Astrocyte (in vitro differentiated cells and primary cell): Measurements from ENCODE around the gene OR52E1. TPM values are rescaled to one million over a fixed set of nuclear protein-coding genes. Genes with fewer than 3 reads are reported as not detected.

Experiments used
- DNase-seq: peaks from one replicate; pipeline ENCODE4 v3.0.0-alpha.2; 2010; ENCODE audit warnings: low read depth
- FAIRE-seq: peaks from 2 replicates; lab custom pipeline; 2011; peaks lifted over from hg19 to GRCh38; lab: Jason Lieb, UNC
- H2AFZ ChIP-seq: 2 replicates; pipeline ENCODE4 v1.6.0; 2012; ENCODE audit warnings: low read depth, low read length, inconsistent platforms
- H3K27ac ChIP-seq: 2 replicates; pipeline ENCODE4 v1.5.1; 2011; ENCODE audit warnings: low read depth, low read length, inconsistent platforms
- H3K27me3 ChIP-seq: 2 replicates; pipeline ENCODE4 v1.6.0; 2011; ENCODE audit warnings: low read length, inconsistent platforms; ENCODE audit not compliant: insufficient read depth
- H3K36me3 ChIP-seq: 2 replicates; pipeline ENCODE4 v1.5.1; 2011; ENCODE audit warnings: low read length, inconsistent platforms; ENCODE audit not compliant: insufficient read depth
- H3K4me1 ChIP-seq: 2 replicates; pipeline ENCODE4 v1.5.1; 2011; ENCODE audit warnings: low read length, inconsistent platforms; ENCODE audit not compliant: insufficient read depth
- H3K4me2 ChIP-seq: 2 replicates; pipeline ENCODE4 v1.6.0; 2012; ENCODE audit warnings: low read length, inconsistent platforms
- H3K4me3 ChIP-seq: 2 replicates; pipeline ENCODE4 v1.5.1; 2011; ENCODE audit warnings: low read depth, mild to moderate bottlenecking, low read length, inconsistent platforms; ENCODE audit not compliant: insufficient read depth
- H3K79me2 ChIP-seq: 2 replicates; pipeline ENCODE4 v1.6.0; 2012; ENCODE audit warnings: mild to moderate bottlenecking, low read length, inconsistent platforms; ENCODE audit not compliant: insufficient read depth
- H3K9ac ChIP-seq: 2 replicates; pipeline ENCODE4 v1.6.0; 2012; ENCODE audit warnings: mild to moderate bottlenecking, low read length, inconsistent platforms
- H3K9me3 ChIP-seq: 2 replicates; pipeline ENCODE4 v1.5.1; 2012; ENCODE audit warnings: low read depth, mild to moderate bottlenecking, low read length, inconsistent platforms; ENCODE audit not compliant: insufficient read depth
- H4K20me1 ChIP-seq: 2 replicates; pipeline ENCODE4 v1.6.0; 2012; ENCODE audit warnings: low read length, inconsistent platforms; ENCODE audit not compliant: insufficient read depth
- H3K27ac Mint-ChIP-seq: one replicate; pipeline ENCODE4 v1.8.0; 2021; ENCODE audit warnings: mild to moderate bottlenecking, mixed read lengths; ENCODE audit not compliant: unreplicated experiment
- H3K27me3 Mint-ChIP-seq: one replicate; pipeline ENCODE4 v1.8.0; 2021; ENCODE audit warnings: low read depth, mixed read lengths; ENCODE audit not compliant: unreplicated experiment
- H3K36me3 Mint-ChIP-seq: one replicate; pipeline ENCODE4 v1.8.0; 2021; ENCODE audit warnings: low read depth, mixed read lengths; ENCODE audit not compliant: unreplicated experiment
- H3K4me1 Mint-ChIP-seq: one replicate; pipeline ENCODE4 v1.8.0; 2021; ENCODE audit warnings: low read depth, mixed read lengths; ENCODE audit not compliant: unreplicated experiment
- H3K4me3 Mint-ChIP-seq: one replicate; pipeline ENCODE4 v1.8.0; 2021; ENCODE audit warnings: mild to moderate bottlenecking, moderate library complexity, mixed read lengths; ENCODE audit not compliant: unreplicated experiment
- H3K9me3 Mint-ChIP-seq: one replicate; pipeline ENCODE4 v1.8.0; 2021; ENCODE audit warnings: mild to moderate bottlenecking, mixed read lengths; ENCODE audit not compliant: unreplicated experiment
- CTCF ChIP-seq: IDR thresholded peaks from 2 replicates; pipeline ENCODE4 v1.5.1; 2011; ENCODE audit warnings: low read depth, mild to moderate bottlenecking, inconsistent platforms, low read length, moderate library complexity; ENCODE audit not compliant: insufficient read depth
- EZH2 ChIP-seq: IDR thresholded peaks from 2 replicates; pipeline ENCODE4 v1.6.1; 2012; ENCODE audit warnings: mild to moderate bottlenecking, low read length, inconsistent platforms; ENCODE audit not compliant: insufficient read depth
- total RNA-seq: library from RNA; stranded (reverse); gene quantifications from 2 replicates; pipeline ENCODE4 v1.2.1, GENCODE V29; 2021

OR52E1 gene
- total RNA-seq, 1 donor from 2014 or later = not detected

- H3K4me1 Mint-ChIP-seq = peaks cover 14% of the 10 kb centered on the region
- FAIRE-seq = no peak
- H3K36me3 Mint-ChIP-seq = no peaks in the 10 kb centered on the region
- H4K20me1 ChIP-seq = no peaks in the 10 kb centered on the region
- no peak overlapping the region for H2AFZ ChIP-seq
- no peak overlapping the region for H3K27ac ChIP-seq
- TF ChIP-seq EZH2 (no peak), CTCF (no peak)
- no peak overlapping the region for H3K4me3 ChIP-seq
- H3K9ac ChIP-seq = no peak overlapping the region
- H3K27ac Mint-ChIP-seq = no peak overlapping the region
- no peaks in the 10 kb centered on the region for H3K4me1 ChIP-seq
- H3K79me2 ChIP-seq = no peaks in the 10 kb centered on the region
- no peaks in the 10 kb centered on the region for H3K27me3 ChIP-seq
- no peak for DNase-seq
- no peaks in the 10 kb centered on the region for H3K36me3 ChIP-seq
- H3K4me2 ChIP-seq = no peak overlapping the region
- H3K9me3 ChIP-seq = no peaks in the 10 kb centered on the region
- H3K4me3 Mint-ChIP-seq = no peak overlapping the region
- no peaks in the 10 kb centered on the region for H3K27me3 Mint-ChIP-seq
- H3K9me3 Mint-ChIP-seq = no peaks in the 10 kb centered on the region
Observed at GRCh38 chr11:5037926-5038325, 31.4 kb upstream of the OR52E1 start.

GRCh38 chr11:5038341-5038740 lies 31.0 kb upstream of the OR52E1 start:
- DNase-seq (no peak), FAIRE-seq (no peak)
- Mint-ChIP-seq H3K36me3 (no peaks in the 10 kb centered on the region), H3K9me3 (no peaks in the 10 kb centered on the region), H3K4me1 (peaks cover 14% of the 10 kb centered on the region), H3K4me3 (no peak overlapping the region), H3K27me3 (no peaks in the 10 kb centered on the region), H3K27ac (no peak overlapping the region)
- H4K20me1 ChIP-seq = no peaks in the 10 kb centered on the region
- no peaks in the 10 kb centered on the region for H3K79me2 ChIP-seq
- H2AFZ ChIP-seq = no peak overlapping the region
- H3K9ac ChIP-seq = no peak overlapping the region
- no peaks in the 10 kb centered on the region for H3K9me3 ChIP-seq
- no peak overlapping the region for H3K27ac ChIP-seq
- H3K4me1 ChIP-seq = no peaks in the 10 kb centered on the region
- H3K4me3 ChIP-seq = no peak overlapping the region
- H3K4me2 ChIP-seq = no peak overlapping the region
- no peaks in the 10 kb centered on the region for H3K27me3 ChIP-seq
- no peaks in the 10 kb centered on the region for H3K36me3 ChIP-seq
- no peak for TF ChIP-seq EZH2
- TF ChIP-seq CTCF = no peak

GRCh38 chr11:5040876-5041275 lies 28.5 kb upstream of the OR52E1 start:
- H3K9ac ChIP-seq = no peak overlapping the region
- no peaks in the 10 kb centered on the region for H4K20me1 ChIP-seq
- no peak overlapping the region for H3K4me3 ChIP-seq
- no peak overlapping the region for H3K27ac Mint-ChIP-seq
- FAIRE-seq (no peak), DNase-seq (no peak)
- H3K27me3 ChIP-seq = no peaks in the 10 kb centered on the region
- no peaks in the 10 kb centered on the region for H3K9me3 Mint-ChIP-seq
- no peaks in the 10 kb centered on the region for H3K9me3 ChIP-seq
- H3K4me1 Mint-ChIP-seq = peaks cover 14% of the 10 kb centered on the region
- no peaks in the 10 kb centered on the region for H3K79me2 ChIP-seq
- H3K4me2 ChIP-seq = no peak overlapping the region
- H3K36me3 ChIP-seq = no peaks in the 10 kb centered on the region
- no peak overlapping the region for H3K27ac ChIP-seq
- TF ChIP-seq EZH2 (no peak), CTCF (no peak)
- H3K27me3 Mint-ChIP-seq = no peaks in the 10 kb centered on the region
- no peaks in the 10 kb centered on the region for H3K36me3 Mint-ChIP-seq
- H2AFZ ChIP-seq = no peak overlapping the region
- no peaks in the 10 kb centered on the region for H3K4me1 ChIP-seq
- no peak overlapping the region for H3K4me3 Mint-ChIP-seq
